GM21360 (cell line): ENCODE measurements around the gene FUCA2.
"Not testable (repeated sequence)": the region's sequence is repeated elsewhere in the genome, so short reads cannot be mapped to it uniquely, and the experiment has no call there.

Experiments
- ATAC-seq: cut with Tn5 transposase; IDR thresholded peaks from one replicate; pipeline ENCODE4 v1.9.1; 2021; ENCODE audit warnings: mild to moderate bottlenecking, moderate library complexity; ENCODE audit not compliant: unreplicated experiment

Gene FUCA2

GRCh38 chr6:143449082-143449713 lies 62.3 kb downstream of the FUCA2 start:
- no peak for ATAC-seq

GRCh38 chr6:143447865-143448264 lies 63.7 kb downstream of the FUCA2 start:
- ATAC-seq = not testable (repeated sequence)
